GM18498 (cell line): ENCODE measurements around the gene HSPBP1.

ENCODE experiments used
- ATAC-seq: cut with Tn5 transposase; IDR thresholded peaks from one replicate; pipeline ENCODE4 v1.9.1; 2021; ENCODE audit warnings: mild to moderate bottlenecking, moderate library complexity; ENCODE audit not compliant: unreplicated experiment

HSPBP1 gene

DNA sequence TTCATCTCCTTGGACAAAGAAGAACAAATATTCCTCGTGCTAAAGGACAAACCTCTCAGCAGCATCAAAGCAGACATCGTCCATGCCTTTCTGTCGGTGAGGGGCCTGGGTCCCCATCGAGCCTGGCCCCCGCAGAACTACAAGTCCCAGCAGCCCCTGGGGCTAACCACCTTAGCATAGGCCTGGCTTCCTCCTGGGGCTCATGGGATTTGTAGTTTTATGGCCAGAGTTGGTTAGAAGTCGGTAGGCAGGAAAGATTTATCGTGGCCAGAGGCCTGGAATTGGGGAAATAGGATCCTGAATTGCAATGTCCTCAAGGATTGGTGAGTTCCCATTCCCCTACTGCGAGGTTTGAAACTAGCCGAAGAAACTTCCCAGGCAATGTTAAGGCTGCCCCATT is 25.6 kb upstream of the HSPBP1 start:
- ATAC-seq = no peak

DNA sequence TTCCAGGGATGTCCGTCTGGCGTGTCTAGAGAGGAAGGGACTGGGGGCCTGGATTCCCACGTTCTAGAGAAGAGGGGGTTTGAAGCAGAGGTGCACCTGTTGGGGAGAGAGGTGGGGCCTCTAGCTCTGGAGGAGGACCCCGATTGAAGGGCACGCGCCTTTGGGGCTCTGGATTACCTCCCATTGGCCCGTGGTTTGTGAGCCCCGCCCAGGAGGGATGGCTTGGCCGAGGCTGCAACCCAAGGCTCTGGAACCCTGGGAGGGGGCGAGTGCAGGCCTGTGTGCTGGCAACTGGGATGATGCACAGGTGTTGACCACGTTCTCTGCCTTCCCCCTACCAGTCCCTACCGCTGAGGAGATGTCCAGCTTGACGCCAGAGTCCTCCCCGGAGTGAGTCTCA is 25.1 kb upstream of the HSPBP1 start:
- no peak for ATAC-seq

DNA sequence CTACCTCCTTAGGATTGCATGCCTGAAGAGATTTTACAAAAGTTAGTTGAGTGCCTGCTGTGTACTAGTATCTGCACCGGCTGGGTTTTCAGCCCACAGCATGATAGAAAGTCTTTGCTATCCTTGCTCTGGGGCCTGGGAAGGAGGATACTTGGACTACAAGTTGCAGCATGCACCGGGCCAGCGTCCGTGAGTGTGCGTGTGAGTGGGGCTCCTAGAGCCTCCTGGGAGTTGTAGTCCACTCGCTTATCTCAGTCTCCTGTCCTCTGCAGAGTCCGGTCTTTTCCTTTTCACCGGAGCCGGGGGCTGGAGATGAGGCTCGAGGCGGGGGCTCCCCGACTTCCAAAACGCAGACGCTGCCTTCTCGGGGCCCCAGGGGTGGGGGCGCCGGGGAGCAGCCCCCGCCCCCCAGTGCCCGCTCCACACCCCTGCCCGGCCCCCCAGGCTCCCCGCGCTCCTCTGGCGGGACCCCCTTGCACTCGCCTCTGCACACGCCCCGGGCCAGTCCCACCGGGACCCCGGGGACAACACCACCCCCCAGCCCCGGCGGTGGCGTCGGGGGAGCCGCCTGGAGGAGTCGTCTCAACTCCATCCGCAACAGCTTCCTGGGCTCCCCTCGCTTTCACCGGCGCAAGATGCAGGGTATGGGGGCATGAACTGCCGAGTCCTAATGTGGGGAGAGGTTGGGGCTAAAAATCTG is 24.5 kb upstream of the HSPBP1 start:
- no peak for ATAC-seq

DNA sequence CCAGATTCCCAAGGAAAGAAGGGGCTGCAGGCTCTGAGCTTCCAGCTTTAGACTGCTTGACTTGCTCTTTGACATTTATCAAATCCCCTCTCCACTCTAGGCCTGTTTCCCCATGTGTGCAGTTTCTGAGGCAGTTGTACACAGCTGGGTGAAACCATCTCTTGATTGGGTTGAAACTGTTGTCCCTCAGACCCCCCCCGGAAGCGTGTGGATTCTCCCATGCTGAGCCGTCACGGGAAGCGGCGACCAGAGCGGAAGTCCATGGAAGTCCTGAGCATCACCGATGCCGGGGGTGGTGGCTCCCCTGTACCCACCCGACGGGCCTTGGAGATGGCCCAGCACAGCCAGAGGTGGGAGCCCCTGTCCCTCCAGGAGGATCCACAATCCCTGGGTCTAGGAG is 23.6 kb upstream of the HSPBP1 start:
- ATAC-seq = no peak

DNA sequence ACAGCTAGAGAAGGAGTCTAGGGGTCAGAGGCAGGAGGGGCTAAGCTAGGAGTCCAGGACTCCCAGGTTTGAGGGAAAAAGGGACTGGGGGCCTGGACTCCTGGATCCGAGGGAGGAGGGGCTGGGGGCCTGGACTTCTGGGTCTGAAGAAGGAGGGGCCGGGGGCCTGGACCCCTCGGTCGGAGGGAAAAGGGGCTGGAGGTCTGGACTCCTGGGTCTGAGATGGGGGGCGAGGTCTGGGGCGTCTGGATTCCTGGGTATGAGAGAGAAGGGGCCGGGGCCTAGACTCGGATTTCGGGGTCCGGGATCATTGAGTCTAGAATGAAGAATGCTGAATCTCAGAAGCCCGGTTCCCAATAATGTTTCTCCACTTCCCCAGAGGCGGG is 22.4 kb upstream of the HSPBP1 start:
- ATAC-seq = no peak

DNA sequence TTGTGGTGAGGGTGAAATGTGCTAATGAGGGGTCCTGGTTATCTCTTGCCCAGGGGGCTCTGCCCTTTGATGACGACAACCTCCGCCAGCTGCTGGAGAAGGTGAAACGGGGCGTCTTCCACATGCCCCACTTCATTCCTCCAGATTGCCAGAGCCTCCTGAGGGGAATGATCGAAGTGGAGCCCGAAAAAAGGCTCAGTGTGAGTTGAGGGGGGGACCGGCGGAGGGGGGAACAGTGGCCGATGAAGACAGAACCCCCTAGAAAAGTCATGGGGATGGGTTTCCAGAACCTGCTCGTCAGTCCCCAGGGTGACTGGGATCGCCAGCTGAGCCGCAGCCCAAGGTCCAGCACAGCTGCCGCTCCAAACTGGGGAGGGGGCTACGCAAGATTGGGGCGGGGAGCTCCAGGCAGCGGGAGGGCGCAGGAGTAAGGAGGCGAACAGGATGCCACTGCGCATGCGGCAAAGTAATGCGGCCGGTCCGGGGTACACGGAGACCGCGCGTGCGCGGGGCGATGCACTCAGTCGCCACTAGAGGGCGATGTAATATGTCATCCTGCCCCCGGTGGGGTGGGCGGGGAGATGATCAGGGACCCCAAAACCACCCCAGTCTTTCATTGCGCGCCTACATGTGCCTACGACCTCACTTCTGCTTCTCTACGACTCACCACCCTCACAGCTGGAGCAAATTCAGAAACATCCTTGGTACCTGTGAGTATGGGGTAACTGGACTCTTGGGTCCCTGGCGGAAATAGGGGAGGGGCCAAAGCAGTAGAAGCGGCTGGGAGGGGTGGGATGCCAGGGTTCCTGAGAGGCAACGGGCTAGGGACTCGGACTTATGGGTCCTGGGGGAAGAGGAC is 21.8 kb upstream of the HSPBP1 start:
- peak; percentile 65 for ATAC-seq

DNA sequence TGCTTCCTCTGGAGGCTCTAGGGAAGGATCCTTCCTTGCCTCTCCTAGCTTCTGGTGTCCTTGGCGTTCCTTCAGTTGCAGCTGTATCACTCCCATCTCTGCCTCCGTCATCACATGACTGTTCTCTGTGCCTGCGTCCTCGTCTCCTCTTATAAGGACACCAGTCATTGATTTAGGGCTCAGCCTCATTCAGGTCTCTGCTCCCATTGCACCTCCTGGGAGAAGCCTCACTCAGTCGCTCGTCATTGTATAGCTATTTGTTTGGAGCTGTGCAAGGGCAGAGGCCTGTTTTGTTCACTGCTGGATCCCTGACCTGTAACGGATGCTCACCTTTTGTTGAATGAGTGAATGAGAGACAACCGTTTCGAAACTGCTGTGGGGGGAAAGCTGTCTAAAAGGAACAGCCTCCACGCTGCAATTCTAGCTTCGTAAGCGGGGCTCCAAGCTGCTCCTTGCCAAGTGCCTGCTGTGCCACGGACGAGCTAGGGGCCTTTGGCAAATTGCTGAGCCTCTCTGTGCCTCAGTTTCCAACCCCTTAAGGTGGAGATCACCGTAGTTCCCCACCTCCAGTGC is 21.1 kb upstream of the HSPBP1 start:
- no peak for ATAC-seq

DNA sequence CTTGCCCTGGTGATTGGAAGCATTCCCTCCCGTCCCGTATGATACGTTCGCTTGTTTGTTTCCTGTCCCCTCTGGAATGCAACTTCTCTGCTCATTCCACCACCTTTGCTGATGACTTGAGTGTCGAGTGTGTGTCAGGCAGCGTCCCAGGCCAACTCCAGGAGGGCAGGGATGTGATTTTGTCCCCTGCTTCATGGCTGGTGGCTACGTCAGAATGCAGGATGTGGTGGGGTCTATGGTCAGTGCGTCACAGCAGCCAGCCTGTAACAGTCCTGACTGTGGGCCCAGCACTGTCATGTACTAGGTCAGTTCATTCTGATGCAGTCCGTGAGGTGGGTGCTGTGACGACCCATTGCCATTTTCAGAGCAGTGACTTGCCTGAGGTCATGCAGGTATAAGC is 20.1 kb upstream of the HSPBP1 start:
- no peak for ATAC-seq

DNA sequence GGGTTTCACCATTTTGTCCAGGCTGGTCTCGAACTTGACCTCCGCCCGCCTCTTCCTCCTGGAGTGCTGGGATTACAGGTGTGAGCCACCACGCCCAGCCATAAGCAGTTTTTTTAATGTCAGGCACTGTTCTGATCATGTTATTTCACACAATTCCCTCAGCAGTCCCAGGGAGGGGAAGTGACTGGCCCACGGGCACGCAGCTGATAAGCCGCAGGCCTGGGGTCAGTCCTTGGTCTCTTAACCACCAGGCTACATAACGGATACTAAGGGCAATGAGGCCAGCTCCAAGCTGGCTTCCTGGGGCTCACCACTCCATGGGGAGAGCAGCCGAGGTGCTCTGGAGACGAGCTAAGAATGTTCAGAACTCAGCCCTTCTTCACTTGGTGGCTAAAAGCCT is 17.4 kb upstream of the HSPBP1 start:
- ATAC-seq = no peak

DNA sequence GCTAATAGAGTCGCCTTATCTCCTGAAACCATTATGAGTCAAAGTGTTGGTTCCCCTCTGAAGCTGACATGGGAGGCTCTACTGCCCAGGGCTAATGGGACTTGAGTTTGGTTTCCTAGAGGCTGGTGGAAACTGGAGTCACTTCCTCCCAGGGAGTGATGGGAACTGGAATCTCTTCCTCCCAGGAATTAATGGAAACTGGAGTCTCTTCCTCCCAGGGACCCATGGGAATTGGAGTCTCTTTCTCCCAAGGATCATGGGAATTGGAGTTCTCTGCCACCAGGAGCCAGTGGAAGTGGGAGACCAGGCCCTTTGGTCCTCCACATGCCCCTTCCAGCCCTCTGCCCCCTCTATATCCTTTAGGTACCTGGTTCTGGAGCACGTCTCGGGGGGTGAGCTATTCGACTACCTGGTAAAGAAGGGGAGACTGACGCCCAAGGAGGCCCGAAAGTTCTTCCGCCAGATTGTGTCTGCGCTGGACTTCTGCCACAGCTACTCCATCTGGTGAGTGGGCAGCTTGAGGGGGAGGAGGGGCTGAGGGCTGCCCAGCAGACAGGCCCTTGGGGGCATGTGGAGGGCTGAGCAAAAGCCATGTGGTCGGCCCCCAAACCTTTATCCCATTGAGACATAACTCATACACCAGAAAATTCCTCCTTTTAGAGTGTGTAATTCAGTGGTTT is 9.3 kb upstream of the HSPBP1 start:
- ATAC-seq = no peak

DNA sequence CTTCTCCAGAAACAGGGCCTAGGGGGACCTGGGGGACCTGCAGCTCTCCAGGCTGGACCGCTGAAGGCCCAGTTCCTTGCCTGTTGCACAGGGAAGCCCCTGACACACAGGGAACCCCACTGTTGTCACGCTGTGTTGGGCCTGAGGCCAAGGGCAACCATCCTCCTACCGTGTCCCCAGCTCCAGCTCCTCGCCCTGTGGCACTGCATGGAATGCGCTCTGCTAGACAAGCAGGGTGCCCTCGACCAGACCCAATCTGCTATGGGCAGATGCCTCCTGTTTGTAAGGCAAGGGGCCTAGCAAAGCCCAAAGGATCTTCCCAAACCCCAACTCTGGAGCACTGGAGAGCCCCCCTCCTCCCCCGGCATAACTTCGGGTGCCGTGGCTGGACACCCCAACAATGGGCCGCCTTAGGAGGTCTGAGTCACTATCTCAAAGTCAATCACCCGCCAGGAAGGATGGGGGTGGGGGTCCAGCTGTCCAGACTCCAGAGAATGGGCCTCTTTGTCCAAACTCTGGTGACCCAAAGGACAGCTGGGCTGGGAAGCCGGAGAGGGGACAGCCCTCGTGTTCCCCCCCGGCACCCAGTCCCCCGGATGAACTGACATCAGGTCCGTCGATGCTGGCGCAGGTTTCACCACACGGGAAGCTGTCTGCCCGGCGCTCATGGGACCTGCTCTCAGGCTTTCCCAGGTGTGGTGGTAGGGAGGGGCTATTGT is 7.6 kb upstream of the HSPBP1 start:
- ATAC-seq = no peak

DNA sequence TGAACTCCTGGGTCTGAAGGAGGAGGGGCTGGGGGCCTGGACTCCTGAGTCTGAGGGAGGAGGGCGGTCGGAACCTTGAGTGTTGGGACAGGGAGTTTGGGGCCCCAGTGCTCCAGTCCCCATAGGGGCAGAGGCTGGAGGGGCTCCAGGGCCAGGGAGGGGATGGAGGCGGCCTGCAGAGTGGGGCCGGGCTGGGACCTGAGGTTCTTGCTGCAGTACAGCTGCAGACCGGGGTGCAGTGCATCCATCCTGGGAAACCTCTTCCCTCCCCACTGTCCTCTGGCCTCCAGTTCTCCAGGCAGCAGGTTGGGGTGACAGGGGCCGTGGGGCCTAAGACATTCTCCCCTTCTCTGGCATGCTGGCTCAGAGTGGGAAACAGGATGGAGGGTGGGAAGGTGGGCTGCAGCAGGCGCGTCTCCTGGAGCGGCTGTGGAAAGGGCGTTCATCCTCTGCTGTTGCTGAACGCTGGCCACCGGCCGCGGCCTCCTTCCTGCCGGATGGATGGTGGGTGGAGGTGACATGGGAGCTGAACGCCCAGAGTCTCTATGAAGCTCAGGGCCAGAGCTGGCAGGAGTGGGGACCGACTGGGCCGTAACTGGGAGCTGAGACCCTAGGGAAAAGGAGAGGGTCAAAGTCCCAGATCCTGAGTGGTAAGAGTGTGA is 5.5 kb upstream of the HSPBP1 start:
- no peak for ATAC-seq

DNA sequence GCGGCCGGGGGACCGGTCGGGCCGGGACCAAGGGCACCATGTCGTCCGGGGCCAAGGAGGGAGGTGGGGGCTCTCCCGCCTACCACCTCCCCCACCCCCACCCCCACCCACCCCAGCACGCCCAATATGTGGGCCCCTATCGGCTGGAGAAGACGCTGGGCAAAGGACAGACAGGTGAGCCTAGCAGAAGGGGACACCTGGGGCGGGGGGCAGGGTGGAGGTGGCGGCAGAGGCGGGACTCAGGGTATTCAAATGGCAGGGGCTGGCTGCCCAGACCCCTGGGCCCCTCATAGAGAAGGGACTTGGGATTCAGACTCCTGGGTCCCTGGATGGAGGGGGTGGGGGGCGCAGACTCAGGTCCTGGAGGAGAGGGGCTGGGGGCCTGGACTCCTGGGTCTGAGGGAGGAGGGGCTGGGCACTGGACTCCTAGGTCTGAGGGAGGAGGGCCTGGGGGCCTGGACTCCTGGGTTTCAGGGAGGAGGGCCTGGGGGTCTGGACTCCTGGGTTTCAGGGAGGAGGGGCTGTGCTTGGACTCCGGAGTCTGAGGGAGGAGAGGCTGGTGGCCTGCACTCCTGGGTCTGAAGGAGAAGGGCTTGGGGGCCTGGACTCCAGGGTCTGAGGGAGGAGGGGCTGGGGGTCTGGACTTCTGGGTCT is 4.6 kb upstream of the HSPBP1 start:
- ATAC-seq = no peak

DNA sequence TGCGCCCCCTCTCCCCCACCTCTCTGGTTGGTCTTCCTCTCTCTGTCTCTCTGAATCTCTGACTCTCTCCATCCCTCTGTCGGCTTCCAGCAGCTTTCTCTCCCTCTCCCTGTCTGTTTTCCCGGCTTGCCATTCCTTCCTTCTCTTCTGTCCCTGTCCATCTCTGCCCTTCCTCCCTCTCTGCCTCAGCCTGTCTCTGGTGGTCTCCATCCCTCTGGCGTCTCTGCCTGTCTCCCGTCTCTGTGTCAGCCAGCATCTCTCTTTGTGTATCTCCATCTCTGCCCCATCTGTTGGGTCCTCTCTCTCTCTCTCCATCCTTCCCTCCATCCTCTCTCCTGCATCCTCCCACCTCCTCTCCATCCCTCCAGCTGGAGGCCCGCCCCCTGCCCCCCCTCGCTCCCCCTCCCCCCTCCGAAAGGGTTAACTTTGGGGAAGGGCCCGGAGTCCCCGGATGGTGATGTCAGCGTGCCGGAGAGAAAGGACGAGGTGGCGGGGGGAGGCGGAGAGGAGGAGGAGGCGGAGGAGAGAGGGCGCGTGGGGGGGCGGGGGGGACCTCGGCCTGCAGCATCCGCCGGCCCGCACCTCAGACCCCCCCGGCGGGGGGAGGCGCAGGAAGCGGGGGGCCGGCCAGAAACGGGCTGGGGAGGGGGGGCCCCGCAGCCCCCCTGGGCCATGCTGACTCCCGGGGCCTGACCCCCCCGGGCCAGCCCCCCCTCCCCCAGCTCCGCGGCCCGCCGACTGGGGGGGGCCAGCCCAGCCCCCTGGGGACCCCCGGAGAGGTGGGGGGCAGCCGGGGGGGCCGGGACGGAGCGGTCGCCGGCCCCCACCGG is 3.9 kb upstream of the HSPBP1 start, which contains the start of gene BRSK1:
Gene BRSK1 (plus strand): TSS at position 450 of the 830 bp plus-strand sequence. CDS start 446 bp downstream, outside the sequence.
- no peak for ATAC-seq

DNA sequence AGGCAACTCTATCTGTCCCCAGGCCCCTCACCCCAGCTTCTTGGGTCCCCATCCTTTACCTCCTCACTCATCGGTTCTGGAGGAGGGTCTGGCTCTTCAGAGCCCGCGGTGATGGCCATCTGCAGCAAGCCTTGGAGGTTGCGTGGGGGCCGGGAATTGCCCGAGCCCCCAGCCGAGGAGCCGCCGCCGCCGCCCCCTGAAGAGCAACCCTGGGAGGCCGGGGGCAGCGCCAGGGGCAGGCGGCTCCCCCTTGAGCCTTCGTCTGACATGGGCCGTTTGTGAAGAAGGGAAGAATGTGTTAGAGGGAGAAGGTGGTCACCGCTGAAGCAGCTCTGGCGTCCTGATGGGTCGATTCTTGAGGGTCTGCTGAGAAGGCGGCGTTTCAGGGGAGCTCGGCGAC is 570 bp downstream of the HSPBP1 start:
- no peak for ATAC-seq

DNA sequence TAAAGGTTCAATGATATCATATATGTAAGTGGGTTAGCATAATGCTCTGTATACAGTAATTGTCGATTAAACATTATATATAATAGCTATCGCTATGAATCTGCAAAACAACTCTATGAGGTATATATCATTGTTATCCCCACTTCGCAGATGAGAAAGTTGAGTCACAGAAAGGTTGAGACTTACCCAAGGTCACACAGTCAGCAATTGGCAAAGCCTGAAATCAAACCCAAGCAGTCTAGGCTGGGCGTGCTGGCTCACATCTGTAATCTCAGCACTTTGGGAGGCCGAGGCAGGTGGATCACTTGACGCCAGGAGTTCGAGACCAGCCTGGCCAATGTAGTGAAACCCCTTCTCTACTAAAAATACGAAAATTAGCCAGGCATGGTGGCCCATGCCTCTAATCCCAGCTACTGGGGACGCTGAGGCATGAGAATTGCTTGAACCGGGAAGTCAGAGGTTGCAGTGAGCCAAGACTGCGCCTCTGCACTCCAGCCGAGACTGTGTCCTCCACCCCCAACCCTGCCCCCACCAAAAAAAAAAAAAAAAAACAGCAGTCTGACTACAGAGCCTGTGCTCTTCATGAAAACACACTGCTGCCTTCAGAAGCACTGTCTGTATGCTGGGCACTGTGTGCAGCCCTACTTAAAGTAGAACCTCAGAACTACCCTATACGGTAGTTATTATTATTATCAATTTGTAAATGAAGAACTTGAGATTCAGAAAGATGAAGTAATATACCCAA is 1.3 kb downstream of the HSPBP1 start:
- ATAC-seq = no peak

DNA sequence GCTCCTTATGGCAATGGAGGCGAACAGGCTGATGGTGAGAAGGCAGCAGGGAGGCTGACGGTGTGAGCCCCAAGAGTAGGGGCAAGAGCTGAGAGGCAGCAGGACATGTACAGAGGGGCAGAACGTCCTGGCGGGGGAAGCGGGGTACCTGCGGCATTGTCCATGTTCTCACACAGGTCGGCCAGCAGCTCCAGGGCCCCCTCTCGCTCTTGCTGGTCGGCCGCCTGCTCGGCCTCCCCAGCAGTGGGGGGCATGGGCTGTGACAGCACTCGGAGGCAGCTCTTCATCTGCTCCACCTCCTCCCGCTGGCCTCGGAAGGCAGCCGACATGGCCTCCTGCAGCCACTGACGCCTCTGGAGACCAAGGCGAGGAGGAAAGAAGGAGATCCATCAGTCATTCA is 2.4 kb downstream of the HSPBP1 start:
- ATAC-seq = no peak
